Activated CD4-positive, alpha-beta T cell treated with anti-CD3 and anti-CD28 coated beads for 4 hours (primary cell): ENCODE results near the gene KCNQ1.

ENCODE experiments used
- DNase-seq, 2 donors: peaks; one replicate each; pipeline ENCODE4 v3.0.0-alpha.2; 2020

KCNQ1 gene

DNA sequence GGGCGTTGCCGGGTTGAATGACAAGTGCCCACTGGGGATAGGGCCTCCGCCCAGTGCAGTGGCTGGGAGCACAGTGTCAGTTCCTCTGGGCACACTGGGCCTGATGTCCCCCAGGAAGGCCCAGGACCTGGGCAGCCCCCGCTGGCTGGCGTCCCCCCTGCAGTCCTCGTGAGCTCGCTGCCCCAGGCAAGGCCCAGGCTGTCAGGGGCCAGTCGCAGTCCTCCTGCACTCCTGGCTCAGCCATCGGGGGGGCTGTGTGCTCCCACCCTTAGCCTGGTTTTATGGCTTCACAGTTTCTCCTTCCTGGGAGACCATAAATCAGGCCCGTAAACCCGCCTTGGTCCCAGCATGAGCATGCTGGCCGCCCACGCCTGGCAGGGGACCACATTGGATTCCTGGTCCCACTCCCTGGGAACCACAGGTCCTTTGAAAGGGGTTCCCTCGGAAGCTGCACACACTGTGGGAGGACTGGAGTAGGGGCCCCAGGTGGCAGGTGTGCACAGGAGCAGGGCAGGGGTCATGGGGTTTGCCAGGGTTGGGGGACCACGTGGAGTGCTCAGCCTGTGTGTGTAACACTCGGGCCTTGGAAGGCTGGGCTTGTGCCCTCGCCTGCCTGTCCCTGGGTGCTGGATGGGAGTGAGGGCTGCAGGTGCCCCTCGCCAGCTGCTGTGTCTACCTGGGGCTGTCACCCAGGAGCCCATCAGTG lies 141.4 kb downstream of the KCNQ1 start:
- no peak for DNase-seq

DNA sequence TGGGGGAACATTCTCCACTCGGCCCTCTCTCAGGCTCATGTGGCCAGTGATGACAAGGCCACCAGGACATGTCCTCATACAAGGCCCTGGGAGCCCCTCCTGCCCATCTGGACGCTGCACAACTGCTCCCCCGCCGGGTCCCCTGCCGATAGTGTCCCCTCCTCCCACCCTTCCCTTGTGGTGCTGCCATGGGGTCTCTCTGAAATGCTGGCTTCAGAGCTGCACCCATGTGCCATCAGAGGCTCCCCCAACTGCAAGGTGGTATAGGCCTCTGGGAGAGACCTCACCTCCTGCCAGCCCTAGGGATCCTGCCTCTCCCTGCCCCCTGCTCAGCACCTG lies 142.0 kb downstream of the KCNQ1 start:
- DNase-seq: no peak

DNA sequence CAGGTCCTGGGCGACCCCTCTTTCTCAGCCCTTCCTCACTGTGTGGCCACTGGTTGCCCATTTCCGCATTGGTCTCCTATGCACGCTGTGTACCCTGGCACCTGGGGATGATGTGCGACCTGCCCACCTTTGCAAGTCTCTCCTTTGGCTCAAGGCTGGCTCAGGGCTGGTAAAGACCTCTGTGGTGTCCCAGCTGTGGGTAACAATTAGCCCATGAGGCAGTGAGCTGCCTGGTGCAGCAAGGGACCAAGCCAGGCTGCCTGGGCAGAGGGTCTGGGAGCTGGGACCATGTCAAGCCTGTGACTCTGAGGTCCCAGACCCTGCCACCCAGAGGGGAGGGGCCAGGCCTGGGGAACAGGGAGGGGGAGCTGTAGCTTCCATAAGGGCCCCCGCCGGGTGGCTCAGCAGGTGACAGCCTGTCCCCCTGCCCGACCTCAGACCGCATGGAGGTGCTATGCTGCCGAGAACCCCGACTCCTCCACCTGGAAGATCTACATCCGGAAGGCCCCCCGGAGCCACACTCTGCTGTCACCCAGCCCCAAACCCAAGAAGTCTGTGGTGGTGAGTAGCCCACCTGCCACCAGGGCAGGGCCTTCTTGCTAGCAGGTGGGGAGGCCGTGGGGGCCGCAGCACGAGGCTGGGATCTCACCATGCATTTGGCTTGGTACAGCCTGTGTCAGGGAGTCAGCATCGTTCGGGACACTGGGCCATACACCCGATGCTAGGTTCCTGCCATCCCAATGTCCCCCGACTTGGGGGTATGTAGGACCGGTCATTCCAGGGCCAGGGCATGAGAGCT lies 142.5 kb downstream of the KCNQ1 start:
- DNase-seq: no peak

DNA sequence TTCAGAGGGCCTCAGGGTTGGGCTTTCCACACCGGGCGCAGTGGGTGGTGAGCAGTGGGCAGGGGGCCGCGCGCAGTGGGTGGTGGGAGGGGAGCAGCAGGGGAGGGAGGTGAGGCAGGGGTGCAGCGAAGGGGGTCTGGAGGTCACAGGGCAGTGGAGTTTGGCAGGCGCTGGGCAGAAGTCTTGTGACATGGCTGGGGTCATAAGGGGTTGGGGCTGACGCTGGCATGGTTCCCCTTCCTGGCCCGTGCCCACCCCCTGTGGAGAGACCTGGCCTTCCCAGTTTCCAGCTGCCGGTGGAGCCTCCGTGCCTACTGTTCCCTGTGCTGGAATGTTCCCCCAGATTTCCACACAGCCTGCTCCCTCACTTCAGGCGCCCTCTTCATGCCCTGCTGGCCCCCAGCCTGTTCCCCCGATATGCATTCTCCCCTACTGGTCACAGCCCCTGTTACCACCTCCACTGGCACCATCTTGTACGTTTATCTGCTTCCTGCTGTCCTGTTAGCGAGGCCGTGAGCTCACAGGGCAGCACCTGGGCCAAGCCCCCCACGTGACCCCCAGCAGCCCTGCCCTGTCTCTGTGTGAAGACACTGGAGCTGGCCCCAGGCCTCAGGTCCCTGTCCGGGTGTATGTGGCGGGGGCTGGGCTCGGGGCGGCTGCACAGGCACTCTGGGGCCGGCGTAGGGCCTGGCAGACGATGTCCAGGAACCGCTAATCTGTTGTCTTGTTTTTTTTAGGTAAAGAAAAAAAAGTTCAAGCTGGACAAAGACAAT lies 143.4 kb downstream of the KCNQ1 start:
- no peak for DNase-seq

DNA sequence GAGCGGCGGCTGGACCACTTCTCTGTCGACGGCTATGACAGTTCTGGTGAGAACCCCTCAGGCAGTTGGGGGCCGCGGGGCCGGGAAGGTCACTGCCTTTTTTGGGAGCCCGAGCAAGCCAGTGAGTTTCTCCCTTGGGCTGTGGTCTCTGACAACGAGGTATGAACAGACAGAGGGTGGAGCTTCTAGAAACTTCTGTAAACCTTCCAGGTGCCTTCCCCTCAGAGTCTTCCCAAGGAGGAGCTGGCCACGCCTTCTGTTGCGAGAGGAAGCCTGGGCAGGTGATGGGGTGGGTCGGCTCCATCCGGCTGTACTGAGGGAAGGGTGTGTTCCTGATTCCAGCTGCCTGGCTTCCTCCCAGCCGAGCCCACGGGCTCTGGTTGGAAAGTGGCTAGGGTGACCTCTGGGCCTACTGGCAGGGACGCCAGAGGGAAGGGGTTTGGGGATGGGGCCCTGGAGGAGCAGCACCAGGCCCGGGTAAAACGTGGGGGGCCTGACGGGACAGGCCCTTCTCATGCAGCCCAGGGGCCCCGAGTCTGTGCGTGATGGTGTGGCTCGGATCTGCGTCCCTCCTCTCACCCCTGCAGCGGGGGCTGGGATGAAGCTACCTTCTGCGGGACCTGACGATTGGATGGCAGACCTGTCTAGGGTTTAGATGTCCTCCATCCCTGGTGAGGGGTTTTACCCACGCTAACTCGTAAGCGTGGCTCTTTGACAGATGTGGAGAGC lies 144.2 kb downstream of the KCNQ1 start:
- DNase-seq: no peak

DNA sequence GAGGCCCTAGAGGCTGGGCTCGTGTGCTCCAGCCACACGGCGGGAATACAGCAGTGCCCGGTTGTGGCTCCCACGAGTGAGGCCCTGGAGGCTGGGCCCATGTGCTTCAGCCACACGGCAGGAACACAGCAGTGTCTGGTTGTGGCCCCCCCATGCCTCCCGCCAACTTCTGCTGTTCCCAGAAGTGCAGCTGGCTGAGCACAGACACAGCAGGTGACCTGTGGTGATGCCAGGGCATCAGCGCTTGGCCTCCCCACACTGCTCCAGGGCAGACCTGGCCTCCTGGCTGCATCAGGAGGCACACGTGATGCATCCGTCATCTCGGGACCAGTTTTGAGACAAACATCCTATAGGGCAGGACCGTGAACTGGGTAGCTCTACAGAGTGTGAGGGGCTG lies 144.7 kb downstream of the KCNQ1 start:
- no peak for DNase-seq

DNA sequence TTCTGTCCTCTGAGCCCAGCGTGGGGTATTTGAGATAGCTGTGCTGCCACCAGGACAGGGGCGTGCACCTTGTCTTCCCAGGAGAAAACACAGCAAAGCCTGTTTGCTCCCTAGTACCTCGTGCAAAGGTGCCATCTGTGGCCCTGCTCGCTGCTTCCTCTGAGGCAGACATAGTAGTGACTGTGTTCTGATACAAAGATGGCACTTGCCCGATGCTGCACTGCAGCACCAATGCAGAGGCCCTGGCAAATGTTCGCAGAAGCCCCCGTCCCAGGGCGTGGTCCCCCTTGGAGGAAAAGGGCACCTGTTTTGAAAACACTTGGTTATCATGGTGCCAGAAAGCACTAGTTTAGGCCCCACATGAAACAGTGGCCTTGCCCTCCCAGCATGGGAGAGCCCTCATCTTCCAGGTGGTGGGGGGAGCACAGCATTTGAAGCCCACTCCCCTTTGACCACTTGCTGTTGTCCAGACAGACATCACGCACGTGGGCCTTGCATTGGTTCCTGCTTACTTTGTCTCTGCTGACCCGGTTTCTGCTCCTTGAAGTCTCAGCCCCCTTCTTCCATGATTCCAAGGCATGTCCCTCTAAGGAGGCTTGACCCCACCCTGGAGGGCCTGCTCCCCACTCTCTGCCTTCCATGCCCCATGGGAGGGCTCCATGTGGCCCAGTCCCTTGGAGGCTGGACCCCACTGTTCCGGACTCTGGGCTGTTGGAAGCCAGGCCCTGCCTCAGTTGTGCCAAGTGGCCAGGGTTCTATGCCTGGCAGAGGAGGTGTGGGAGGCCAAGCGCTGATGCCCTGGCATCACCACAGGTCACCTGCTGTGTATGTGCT lies 145.5 kb downstream of the KCNQ1 start:
- DNase-seq: no peak

DNA sequence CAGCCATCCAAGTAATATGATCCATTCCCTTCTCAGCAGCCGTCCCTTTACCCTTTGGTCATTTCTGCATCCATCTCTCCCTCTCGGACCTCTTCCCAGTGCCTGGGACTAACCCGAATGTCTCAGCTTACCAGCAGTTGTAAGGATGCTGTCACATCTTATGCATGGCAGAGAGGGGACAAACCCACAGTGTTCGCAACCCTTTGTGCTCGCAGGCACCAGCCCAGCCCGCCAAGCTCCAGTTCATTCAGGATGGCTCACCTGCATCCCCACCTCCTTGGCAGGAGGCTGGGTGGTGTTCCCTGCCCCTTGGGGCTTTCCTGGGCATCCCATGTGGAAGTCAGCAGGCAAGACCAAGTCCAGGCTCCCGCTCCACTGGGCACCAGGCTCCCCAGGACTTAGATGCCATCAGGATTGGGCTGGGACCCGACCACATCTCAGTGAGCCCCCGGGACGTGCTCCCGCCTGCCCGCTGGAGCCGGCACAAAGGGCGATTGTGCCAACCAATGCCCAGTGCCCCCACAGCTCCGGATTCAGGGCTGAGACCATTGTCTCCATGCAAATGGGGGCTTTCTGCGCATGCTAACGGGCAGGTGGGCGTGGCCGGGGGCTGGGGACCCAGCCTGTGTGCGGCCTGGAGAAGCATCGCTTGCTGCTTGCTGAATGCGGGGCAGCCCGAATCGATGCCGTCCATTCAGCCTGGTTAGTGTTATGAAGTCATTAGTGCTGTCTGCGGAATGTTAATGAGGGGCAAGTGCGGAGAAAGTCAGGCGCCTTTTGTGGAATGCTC lies 146.4 kb downstream of the KCNQ1 start:
- DNase-seq: no peak

DNA sequence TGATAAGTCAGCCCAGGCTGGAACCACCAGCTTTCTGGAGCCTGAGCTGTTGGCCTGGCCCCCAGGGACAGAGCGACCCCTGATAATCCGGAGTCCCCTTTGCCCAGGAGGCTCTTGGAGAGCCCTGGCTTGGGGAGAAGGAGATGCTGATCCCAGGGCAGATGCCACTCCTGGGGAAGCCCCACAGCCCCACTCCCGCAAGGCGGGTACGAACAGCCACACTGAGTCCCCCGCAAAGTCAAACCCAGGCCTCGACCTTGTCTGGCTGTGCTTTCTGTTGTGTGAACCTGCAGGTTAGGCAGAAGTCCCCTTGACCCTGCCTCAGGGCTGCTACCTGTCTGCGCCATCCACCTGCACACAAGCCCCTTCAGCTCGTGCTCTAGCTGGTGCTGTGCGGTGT lies 147.0 kb downstream of the KCNQ1 start:
- DNase-seq: no peak

DNA sequence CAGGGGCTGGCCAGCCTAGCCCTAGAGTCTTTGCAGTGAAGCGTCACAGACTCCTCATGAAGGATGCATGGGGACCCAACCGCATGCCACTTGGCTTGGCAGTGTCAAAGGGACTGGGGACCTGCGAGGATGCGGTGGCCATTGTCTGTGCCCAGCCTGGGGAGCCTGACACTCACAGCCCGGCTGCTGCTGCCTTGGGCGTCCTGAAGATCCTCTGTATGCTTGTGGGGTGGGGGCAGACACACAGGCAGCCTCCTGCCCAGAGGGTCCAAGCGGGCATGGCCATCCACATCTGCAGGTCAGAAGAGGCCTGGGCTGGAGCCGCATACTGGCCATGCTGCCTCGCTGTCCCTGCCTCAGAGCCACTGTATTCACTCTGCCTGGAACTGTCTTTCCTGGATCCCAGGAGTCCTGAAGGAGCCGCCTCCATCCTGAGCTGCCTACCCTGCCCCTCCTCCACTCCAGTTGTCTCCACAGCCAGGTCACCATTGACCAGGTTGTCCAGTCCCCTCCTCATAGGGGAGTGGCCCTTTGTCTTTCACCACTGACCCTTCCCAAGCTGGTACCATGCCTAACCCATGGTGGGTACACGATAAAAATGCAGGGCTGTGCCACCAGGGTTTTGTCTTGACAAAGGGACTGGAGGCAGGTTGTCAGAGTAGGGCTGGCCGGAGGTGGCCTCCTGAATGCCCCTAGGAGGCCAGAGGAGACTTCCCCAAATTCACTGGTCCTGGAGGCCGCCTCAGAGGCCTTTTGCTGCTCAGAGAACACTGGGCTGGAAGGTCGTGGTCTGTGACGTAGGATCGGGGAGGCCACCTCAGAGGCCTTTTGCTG lies 148.0 kb downstream of the KCNQ1 start:
- DNase-seq: no peak

DNA sequence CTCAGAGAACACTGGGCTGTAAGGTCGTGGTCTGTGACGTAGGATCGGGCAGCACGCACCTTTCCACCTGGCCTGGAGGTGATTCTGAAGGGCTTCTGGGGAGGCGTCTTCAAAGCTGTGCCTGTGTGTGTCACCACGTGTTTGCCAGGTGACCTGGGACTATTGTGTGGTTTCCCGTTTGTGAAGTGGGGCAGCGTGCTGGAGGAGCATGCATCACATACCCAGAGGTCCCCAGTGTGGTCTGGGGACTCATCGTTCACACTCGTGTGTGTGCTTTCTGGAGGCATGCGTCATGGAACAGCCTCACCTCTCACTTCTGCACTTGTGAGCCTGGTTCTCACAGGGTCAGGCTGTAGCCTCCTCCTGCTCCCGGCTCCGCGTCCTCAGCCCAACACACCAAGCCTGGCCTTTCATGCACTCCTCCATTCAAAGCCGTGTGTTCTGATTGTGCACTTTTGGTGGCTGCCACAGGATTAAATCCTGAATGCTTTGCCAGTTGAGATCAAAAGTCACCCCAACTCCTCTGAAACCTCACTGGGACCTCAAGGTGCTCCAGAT lies 148.7 kb downstream of the KCNQ1 start:
- no peak for DNase-seq

DNA sequence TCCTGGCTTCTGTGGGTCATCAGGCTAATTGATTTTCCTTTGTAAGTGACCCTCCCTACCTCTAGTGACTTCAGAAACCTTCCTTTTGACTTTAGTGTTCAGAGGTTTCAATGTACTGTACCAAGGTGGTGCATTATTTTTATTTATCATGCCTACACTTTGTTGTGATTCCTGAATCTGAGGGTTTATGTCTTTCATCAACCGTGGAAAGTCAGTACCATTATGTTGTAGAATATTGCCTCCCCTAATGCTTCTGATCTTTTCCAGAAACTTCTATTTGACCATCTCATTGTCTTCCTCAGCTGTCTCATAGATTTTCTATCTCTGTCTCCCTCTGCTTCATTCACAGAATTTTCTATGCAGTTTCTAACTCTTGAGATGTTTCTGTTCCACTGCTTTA lies 149.5 kb downstream of the KCNQ1 start:
- no peak for DNase-seq

DNA sequence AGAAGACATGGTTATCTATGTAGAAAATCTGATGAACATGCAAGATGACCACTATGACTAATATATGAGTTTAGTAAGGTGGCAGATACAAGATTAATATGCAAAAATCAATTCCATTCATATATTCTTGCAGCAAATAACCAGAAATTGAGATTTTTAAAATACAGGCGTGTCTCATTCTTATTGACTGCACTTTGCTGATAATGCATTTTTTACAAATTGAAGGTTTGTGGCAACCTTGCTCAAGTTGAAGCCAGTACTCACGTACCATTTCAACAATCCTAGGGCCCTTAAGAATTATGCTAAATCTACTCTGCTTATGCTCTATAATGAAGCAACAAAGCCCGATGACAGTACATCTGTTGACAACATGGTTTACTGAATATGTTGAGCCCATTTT lies 150.4 kb downstream of the KCNQ1 start:
- no peak for DNase-seq

DNA sequence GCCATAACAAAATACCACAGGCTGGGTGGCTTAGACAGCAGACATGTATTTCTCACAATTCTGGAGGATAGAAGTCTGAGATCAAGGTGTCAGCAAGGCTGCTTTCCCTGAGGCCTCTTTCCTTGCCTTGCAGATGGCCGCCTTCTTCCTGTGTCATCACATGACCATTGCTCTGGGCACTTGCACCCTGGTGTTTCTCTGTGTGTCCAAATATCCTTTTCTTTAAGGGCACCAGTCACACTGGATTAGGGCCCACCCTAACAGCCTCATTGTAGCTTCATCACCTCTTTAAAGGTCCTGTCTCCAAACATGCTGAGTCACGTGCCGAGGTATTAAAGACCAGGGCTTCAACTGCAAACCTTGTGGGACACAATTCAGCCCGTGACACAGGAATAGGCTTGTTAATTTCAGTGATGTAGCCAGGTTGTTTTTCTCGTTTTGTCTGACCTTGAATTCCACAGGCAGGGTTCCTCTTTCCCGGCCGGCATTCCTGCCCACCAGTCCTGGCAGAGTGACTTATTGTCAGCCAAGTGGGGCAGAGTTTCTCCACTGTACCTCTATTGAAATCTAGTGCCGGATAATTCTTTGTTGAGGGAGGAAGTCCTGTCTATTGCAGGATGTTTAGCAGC lies 154.9 kb downstream of the KCNQ1 start:
- DNase-seq: no peak

DNA sequence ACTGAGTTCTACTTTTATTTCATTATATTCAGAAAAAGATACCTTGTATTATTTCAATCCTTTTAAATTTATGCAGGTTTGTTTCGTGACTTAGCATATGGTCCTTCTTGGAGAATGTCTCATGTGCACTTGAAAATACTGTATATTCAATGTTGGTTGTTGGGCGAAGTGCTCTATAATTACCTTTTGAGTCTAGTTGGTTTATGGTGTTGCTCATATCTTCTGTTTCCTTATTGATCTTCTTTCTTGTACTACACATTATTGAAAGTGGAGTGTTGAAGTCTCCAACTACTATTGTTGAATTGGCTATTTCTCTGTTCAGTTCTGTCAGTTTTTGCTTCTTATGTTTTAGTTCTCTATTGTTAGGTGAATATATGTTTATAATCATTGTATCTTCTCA lies 164.5 kb downstream of the KCNQ1 start:
- DNase-seq: no peak

DNA sequence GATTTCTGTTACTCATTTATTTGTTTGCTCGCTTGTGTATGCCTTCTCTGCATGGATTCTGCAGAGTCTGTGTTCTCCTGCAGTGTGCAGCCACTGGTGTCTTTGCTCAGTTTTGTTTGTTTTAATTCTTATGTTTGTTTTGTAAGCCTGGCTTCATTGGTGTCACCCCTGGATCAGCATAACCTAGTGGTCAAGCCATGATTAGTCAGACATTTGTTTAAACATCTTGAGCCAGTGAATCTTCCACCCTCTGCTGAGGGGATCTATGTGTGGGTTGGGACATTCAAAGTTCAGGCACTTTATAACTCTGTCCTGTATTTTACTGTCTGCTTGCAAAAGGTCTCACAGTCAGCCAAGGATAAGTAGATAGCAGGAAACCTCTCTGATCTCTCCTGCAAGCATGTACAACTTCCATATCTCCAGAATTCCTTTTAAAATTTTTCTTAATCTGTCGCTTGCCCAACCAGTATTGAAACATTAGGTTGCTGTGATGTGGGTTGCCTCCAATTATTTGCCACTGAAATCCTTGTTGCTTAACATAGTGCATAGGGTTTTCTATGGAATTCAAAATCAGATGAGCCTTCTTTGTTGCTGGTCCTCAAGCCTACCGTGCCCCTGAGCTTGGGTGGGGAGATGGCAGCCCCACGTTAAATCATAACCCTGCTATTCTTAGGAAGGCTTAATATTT lies 168.2 kb downstream of the KCNQ1 start:
- no peak for DNase-seq

DNA sequence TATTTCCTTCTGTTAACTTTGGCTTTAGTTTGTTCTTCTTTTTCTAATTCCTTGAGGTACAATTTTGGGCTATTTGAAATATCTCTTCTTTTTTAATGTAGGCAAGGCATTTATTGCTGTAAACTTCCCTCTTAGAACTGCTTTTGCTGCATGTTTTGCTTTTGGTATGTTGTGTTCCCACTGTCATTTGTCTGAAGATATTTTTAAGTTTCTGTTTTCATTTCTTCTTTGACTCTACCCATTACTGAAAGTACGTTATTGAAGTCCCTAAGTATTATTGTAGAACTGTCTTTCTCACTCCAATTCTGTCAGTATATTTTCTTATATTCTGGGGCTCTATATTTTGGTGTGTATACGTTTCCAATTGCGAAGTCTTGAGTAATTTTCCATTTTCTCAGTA lies 177.1 kb downstream of the KCNQ1 start:
- DNase-seq: no peak

DNA sequence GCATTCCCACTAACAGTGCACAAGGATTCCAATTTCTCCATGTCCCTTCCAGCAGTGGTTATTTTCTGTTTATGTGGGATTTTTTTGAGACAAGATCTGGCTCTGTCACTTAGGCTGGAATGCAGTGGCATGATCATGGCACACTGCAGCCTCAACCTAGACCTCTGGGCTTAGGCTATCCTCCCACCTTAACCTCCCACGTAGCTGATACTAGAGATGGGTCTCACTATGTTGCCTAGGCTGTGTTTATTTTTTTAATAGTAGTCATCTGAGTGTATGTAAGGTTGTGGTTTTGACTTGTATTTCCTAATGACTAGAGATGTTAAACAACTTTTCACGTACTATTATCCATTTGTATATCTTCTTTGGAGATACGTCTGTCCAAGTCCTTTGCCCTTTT lies 180.4 kb downstream of the KCNQ1 start:
- DNase-seq: no peak

DNA sequence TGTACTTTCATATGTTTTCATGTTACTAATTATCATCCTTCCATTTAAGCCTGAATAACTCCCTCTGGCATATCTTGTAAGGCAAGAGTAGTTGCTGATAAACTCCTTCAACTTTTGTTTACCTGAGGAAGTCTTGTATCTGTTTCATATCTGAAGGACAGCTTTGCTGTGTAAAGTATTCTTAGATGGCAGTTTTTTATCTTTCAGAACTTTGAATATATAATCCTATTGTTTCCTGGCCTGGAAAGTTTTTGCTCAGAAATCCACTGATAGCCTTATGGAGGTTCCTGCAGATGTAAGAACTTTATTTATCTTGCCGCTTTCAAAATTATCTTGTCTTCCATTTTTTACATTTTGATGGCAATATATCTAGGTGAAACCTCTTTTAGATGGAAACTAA lies 185.9 kb downstream of the KCNQ1 start:
- DNase-seq: no peak
